Measurements from ENCODE around the gene RPL41.

- TF ChIP-seq CTCF (conservative IDR thresholded peaks at IDR 0.05; ENCODE audit: low read depth, low read length) (no peak), EZH2 (IDR thresholded peaks at IDR 0.05; ENCODE audit: borderline replicate concordance, low read depth, low read length, poor library complexity, severe bottlenecking) (no peak)
Measured at GRCh38 chr12:56082382-56082781, 34.1 kb upstream of the RPL41 start.
